Suppressor macrophage treated with lipopolysaccharide for 4 hours (primary cell): Measurements from ENCODE around the gene INMT.

Source experiments
- DNase-seq: peaks from one replicate; pipeline ENCODE4 v3.0.0-alpha.2; 2020

INMT gene

DNA sequence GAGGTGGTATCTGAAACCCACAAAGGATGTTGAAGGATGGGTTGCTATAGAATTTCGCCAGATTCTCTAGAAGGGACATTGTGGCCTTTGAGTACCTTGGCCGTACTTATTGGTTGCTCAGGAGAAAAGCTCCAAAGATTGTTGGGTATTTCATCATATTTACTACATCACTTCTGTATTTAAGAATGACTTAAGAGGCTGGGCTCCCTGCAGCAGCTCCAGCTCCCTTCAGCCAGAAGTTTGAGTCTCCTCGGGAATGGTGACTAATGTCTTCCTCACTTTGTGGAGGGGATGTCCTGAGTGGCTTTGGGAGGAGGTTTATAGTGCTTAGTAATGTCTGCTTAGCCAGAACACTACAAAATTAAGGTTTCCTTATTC lies 37.4 kb downstream of the INMT start:
- DNase-seq = peak; percentile 80

DNA sequence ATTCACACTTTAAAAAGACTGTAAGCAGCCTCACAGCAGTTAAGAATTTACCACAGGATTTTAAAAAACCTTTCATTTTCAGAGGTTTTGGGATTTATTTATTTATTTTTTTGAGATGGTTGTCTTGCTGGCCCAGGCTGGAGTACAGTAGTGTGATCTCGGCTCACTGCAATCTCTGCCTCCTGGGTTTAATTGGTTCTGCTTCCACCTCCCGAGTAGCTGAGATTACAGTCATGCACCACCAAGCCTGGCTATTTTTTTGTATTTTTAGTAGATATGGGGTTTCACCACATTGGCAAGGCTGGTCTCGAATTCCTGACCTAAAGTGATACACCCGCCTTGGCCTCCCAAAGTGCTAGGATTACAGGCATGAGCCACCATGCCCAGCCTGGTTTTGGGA lies 38.4 kb downstream of the INMT start:
- no peak for DNase-seq

DNA sequence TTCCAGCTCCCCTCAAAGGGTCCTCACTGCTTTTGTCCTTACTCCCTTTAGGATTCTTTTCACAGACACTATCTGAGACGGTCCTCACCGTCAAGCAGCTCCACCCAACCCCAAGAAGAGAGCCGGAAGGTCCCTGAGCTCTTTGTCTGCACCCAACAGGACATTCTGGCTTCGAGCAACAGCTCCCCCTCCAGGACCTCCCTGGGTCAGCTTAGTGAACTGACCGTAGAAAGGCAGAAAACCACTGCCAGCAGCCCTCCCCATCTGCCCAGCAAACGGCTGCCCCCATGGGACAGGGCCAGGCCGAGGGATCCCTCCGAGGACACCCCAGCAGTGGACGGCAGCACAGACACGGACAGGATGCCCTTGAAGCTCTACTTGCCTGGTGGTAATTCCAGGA lies 39.2 kb downstream of the INMT start:
- no peak for DNase-seq

DNA sequence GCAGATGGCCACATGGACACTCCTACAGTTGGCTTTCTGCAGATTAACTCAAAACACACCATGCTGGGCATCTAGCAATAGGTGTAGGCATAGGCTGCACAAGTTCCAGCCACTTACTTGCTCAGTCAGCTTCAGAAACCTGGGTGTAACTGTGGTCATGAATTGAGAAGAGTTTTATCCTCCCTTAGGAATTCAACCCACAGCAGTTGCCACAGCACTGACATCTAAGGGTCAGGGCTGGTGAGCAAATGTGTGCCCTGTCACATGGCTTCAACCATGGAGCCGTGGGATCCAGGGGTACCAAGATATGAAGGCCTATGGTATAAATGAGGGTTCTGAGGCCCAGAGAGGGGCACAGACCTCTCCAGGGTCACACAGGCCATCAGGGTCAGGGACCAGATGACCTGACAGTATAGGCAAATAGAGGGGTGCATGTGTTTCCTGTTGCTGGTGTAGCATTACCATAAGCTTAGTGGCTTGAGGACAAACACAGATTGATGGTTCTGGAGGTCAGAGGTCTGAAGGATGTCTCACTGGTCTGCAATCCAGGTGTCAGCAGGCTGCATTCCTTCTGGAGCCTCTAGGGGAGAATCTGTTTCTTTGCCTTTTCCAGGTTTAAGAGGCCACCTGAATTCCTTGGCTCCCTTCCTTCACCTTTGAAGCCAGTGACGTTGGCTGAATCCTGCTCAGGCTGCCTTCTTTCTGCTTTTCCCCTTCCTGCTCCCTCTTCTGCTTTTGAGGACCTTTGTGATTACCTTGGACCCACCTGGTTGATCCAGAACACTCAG lies 43.4 kb downstream of the INMT start:
- DNase-seq = no peak

DNA sequence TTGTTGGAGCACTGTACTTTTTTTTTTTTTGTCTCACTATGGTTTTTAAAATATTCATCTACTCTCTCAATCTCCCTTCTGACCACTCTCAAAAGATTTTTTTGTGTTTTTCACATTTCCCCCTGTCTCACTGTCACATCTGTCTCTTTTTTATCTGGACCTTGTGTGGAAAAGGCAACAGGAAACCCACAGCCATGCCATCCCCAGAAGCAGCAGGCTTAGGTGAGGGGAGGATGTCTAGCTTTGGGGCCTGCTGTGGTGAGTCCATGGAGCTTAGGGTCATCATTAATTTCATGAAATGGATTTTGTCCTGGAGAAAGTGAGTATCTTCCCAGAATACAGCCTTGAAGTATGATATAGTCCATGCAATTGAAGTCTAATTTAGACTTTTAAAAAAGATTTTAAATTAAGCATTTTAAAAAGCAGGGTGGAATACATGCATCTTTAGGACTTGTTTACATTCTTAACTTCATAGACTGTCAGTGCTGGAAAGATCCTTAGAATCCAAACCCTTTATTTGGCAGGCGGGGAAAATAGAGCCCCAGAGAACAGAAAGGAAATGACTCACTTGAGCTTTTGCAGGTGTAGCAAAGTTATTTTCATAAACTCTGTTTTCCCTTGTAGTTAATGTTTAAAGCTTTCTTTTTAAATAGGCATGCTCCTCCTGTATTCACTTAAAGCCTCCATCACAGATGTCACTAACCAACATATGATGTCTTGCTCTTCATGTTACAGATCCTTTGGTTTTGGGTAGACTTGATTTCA lies 44.4 kb downstream of the INMT start:
- no peak for DNase-seq

DNA sequence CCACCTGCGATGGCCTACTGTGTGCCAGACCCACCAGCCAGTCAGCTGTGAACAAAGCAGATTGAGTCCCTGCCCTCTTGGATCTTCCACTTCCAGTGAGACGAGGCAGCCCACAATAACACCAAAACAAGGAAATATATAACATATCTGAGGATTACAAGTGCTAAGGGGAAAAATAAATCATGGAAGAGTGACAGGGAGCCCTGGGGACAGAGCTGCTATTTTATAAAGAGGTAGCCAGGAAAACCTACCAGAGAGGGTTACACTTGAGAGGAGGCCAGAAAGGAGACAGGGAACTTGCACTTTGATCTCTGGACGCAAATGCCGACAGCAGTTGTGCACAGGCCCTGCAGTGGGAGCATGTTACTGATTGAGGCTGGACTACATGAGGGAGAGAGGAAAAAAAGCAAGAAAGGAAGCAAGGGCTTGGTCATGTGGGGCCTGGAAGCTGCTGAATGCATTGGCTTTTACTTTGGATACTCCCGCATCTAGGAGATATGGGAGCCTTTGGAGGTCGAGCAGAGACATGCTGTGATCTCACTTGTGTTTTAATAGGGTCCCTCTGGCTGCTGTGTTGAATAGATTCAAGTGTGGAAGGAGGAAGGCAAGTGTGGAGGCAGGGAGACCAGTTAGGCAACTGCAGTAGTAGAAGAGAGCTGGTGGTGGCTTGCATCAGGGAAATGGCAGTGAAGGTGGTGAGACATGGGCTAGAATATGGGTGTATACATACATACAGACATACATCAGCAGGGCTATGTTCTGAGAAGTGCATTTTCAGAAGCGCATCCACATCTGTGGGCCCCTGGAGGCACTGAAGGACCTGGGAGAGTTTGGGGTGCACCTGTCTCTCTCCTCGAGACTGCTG lies 45.5 kb downstream of the INMT start:
- no peak for DNase-seq

DNA sequence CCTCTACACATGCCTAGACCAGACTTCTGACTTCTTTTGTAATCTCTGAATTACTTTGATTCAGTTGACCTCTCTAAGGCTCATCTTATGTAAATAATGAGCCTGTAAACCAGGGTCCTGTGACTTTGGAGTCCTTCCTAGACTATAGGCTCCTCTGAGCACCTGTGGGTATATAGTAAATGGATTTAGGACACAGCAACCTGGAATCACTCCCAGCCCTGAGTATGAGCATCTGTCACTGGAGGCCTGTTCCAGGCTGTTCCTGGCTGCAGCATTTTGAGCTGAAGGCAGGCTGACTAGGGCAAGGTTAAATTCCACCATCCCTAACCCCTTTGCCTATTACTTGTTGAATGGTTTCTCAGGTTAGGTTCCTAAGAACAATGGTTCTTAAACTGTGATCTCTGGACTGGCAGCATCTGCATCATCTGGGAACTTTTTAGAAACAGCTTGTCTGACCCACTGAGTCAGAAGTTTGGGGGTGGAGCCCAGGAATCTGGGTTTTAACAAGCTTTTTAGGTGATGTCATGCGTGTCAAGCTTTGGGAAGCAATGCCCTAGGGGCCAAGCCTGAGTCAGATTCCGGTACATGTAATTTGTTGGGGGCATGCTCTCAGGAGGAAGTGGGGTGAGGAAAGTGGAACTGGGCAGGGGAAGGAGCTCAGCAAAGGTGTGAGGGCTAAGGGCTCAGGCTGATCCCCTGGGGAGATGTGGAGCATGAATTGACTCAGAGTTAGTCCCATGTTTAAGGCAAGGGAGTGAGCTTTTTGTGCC lies 47.5 kb downstream of the INMT start:
- peak; percentile 45 for DNase-seq

DNA sequence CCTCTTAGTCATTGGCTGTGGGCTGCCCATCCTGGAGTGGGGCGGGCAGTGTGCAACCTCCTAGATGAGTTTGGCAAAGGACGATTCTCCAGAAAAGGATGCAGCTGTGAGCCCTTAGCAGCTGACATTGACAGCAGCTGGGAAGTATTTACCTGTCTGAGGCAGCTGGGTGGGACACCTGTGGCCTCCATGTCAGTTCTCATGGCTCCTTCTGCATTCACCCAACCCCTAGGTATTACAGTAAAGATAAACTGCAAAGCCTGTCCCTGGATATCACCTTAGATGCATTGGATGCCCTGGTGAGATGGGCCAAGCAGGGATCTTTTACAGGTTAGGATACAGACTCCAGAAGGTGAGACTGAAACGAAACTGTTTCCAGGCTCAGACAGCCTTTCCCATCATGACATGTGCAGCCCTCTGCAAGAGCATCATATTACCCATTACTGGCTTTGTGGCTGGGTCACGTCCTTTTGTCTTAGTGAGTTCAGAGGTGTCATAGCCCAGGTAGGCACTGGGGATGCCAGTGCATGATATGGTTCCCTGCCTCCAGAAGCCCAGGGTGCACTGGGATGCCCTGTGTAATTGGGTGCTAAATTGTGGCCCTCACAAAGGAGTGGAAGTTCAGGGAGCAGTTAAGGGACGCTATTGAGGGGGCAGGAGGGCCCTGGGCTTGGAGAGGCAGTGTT lies 48.2 kb downstream of the INMT start:
- no peak for DNase-seq

DNA sequence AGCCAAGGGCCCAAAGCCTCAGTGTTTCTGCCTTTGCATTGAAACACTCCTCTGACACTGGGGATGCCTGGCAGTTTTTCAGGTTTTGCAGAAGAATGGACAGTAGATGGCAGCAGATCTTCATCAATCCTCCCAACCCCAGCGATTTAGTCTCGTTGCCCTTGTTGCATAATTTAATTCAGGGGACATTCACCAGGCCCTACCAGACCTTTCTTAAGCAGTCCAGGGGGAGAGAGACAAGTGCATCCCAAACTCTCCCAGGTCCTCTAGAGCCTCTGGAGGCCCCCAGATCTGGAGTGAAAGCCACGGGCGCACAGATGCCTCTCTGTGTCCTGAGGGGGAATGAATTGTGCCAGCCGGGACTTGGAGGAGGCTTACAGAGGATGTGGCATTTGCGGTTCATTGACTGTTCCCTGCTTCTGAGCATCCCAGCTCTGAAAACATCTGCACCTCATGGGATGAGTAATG lies 48.9 kb downstream of the INMT start:
- peak; percentile 64 for DNase-seq

DNA sequence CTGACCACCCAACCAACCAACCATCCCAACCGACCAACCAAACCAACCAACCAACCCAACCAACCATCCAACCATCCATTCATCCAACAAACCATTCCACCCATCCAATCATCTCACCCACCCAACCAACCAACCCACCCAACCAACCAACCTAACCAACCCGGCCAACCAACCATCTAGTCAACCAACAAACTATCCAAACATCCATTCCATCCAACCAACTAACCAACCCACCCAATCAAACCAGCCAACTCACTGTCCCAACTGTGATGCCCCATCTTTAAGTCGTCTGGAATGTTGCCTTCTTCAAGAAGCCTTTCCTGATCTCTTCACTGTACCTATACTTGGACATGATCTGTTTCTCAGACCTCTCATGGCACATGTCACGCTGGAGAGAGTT lies 50.9 kb downstream of the INMT start:
- DNase-seq = no peak

DNA sequence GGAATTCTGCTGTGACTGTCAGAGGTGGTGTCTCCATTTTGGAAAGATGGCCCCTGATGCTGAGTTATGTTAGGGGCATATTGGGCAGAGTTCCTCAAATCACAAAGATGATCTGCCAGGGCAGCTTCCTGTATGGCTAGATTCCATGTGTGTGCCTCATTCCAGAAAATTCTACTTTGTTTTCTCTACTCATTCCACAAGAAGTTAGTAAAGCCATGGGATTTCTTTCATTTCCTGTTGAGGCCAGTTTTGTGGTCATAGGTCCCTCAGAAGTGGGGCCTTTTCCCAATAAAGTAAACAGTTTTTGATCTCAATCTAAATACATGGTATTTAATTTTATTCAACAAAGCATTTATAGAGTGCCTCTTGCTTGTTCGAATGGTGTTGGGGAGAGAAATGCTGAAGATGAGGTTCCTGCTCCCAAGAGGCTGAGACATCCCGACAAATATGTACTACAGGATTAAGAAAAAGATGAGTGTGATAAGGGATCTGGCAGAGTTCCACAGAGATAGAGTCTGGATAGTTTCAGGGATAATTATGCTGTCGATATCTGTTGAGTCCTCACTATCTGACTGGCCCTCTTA lies 52.2 kb downstream of the INMT start:
- no peak for DNase-seq

DNA sequence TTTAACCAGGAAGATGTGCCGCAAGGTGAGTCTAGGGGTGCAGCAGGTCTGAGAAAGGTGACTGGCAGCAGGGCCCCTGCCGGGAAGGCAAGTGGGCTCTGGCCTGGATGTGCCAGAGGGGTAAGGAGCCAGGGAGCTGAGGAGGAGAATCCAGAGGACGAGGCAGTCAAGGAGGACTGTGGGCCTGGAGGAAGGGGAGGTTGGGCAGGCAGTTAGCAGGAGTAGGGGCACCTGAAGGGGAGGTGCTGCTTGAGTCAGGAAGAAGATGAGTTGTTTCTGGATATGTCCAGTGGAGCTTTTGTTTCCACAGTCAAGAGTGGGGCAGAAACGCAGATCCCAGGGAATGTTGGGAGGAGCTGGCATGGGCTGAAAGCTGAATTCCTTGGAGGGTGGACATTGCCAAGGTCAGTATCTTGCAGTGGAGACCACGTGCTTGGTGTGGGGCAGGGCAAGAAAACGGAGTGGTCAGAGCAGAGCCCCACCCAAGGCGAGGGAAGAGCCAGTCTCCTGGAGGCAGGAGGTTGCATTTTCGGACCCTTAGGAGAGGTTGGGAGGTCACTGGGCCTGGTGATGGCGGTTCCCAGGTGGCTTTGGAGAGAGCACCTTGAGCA lies 53.3 kb downstream of the INMT start:
- DNase-seq = no peak

DNA sequence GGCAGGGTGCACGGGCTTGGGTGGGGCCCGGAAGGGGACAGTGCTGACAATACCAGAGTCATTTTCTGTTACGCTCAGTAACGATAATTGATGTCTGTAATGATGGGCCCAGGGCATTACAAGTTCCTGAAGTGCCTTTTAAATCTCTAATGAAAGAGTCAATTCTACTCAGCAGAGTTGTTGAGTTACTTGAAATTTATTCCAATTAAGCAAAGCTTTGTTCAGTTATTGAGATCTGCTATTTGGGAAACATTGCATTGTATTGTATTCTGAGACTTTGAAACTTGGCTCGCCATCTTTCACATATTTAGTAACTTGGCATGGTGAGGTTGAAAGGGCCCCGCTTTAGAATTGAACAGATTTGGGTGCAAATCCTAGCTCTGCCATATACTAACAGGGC lies 54.0 kb downstream of the INMT start:
- no peak for DNase-seq
